GM12873 (cell line): Measurements from ENCODE around the gene SNPH.

Experiments
- TF ChIP-seq, protein P1 (sequence below): IDR thresholded peaks from 2 replicates; pipeline ENCODE4 v1.5.1; 2012; ENCODE audit warnings: low read depth, mild to moderate bottlenecking, moderate library complexity, low read length, control low read depth; ENCODE audit not compliant: insufficient read depth; ENCODE audit errors: missing control alignments

Gene SNPH

DNA sequence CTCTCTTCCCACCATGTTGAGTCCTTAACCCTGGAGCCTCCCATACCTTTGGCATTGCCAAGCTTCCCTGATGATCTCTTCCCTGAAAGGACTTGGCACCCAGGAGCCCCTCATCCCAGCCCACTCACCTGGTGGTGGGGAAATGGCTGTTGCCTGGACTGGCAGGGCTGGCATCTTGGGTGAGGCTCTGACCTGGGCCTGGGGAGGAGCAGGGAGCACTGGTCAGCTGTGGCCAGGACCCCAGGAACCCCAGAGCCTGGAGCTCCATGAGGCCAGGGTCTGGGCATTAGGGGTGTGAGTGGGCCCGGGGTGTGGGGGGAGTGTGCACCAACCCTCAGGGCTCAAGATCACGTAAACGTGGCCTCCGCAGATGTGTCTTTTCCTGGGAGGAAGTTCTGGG is 53.4 kb downstream of the SNPH start:
- TF ChIP-seq, protein P1, sequence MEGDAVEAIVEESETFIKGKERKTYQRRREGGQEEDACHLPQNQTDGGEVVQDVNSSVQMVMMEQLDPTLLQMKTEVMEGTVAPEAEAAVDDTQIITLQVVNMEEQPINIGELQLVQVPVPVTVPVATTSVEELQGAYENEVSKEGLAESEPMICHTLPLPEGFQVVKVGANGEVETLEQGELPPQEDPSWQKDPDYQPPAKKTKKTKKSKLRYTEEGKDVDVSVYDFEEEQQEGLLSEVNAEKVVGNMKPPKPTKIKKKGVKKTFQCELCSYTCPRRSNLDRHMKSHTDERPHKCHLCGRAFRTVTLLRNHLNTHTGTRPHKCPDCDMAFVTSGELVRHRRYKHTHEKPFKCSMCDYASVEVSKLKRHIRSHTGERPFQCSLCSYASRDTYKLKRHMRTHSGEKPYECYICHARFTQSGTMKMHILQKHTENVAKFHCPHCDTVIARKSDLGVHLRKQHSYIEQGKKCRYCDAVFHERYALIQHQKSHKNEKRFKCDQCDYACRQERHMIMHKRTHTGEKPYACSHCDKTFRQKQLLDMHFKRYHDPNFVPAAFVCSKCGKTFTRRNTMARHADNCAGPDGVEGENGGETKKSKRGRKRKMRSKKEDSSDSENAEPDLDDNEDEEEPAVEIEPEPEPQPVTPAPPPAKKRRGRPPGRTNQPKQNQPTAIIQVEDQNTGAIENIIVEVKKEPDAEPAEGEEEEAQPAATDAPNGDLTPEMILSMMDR: no peak

DNA sequence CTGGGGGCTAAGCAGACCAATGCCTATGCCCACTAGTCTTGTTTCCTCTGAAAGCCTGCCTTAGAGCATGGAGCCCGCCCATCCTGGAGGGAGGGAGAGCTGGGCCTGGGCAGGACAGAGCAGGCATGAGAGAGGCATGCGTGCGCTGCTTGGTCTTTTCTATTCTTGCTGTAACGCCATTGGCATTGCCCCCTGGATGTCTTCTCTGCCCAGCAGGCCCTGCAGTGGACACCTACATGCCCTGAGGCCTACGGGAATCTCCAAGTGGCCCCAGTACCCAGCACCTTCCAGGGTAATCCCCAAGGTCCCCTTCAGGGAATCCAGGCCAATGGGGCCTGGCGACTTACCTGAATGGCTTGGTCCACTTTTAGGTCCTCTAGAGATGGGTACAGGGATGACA is 53.9 kb downstream of the SNPH start:
- TF ChIP-seq, protein P1: no peak

DNA sequence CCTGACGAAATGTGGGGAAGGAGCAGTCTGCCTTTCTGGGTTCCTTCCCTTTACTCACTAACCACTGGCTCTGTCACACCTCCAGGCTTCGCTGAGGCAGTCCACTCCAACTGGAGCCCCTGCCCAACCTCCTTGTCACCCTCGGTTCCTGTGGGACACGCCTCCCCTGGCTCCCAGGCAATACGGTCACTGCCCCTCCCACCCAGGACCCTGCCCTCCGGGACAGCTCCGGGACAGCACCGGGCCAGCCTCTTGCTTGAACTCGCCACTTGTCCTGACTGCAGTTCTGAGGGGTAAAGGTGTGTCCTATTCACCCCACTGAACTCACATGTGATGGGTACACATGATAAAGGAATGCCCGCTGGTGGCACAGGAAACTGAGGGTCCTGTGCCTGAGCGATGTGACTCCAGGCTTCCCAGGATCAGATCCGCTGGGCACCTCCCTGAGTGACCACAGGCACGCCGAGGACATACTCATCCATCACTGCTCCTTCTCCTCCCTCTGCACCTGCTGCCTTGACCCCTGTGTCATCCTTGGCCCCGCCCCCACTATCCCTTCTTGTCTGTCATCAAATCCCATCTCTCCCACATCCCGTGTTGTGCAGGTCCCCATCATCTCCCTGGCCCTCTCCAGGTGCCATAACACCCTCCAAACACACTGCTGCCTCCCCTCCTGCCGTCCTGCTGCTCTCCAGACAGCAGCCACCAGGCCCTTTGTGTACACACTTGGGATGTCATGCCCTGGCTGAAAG is 55.0 kb downstream of the SNPH start:
- TF ChIP-seq, protein P1: no peak

DNA sequence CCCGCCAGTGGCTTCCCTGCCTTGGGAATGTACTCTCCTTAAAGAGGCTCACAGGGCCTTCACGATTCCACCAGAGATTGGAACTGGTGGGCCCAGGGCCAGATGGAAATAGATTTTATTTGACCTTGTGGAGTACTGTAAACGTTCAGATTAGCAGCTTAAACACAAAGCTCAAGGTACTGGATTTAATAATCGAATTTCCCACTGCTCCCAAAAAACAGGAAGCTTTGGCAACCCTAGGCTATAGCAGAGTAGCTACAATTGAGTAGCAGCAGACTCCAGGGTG is 55.5 kb downstream of the SNPH start:
- TF ChIP-seq, protein P1: no peak

DNA sequence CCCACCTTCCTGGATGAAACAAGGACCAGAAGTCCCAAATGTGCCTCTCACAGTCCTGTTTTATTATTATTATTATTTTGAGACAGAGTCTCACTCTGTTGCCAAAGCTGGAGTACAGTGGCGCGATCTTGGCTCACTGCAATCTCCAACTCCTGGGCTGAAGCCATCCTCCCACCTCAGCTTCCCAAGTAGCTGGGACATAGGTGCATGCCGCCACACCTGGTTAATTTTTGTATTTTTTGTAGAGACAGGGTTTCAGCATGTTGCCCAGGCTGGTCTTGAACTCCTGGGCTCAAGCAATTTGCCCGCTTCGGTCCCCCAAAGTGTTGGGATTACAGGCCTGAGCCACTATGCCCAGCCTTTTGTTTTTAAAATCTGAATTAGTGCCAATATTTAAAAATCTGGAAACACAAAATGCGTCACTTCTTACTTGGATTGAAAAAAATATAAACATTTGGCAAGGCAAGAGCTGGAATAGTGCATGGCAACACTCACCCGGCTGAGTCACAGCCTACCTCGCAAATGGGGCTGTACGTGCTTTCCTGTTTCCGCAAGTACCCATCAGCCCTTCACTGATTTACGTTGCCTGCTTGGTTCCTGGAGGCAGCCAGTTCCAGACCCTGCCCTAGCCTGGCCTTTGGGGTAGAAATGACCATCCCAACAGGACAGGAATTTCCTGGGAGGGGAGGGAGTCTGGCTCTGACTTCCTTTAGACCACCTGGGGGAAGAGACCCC is 56.6 kb downstream of the SNPH start:
- TF ChIP-seq, protein P1: no peak

DNA sequence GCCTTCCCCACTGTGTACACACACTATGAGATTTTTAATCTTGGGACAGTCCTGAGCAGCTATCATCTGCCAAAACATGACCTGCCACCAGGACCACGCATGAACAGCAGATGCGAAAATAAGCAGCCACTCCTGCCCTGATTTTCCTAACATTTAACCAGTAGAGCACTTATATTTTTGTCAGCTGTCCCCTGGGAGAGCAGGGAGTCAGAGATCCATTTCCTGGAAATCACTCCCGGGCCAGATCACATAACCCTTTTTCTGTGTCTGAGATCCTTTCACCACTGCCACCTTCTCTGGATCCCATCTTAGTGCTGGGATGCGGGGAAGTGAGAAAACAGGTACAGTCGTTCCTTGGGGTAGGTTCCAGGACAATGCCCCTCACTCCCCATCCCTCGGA is 57.2 kb downstream of the SNPH start:
- TF ChIP-seq, protein P1: no peak

DNA sequence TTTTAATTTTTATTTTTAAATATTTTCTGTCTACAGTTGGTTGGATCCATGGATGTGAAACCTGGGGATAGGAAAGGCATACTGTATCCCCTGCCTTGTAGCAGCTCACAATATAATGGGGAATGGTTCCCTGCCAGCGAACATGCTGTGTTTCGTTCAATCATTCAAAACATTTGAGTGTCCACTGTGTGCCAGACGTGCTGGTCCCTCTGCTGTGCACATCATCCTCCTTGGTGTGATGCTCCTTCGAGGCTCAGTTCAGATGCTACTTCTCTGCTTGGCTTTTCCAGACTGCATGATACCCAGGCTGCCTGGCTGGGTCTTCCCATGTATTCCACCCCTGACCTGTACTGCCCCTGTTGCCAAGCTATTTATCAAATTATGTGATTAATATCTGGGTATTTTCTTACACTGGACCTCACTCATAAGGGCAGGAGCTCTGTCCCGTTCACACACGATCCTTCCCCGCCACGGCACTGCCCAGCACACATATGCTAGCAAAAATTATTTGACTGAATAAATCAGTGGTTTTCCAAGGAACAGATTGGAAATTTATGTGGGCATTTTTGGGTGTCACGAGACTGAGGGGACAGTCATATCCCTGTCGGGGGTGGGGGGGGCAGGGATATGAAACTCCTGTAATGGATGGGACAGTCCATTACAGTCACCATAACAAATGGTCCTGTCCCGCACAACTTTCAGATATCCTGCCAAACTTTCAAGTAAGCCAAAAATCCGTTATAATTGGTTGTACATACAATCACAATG is 57.9 kb downstream of the SNPH start:
- TF ChIP-seq, protein P1: no peak
